Right renal pelvis (tissue), 4 donors: Measurements from ENCODE around the gene CACHD1. TPM values are rescaled to one million over a fixed set of nuclear protein-coding genes. Genes with fewer than 3 reads are reported as not detected.

ENCODE experiments used
- DNase-seq, 4 donors: peaks; one replicate each; pipeline ENCODE4 v3.0.0-alpha.2; 2013; ENCODE audit warnings: low read depth in 4 of 4, low spot score in 3 of 4, missing footprints in 1 of 4
- polyA plus RNA-seq, 4 donors: library from polyadenylated mRNA; unstranded; fragments of 120-200 nt; gene quantifications; one replicate each; pipeline ENCODE4 v1.2.1, GENCODE V29; 2013; ENCODE audit not compliant: insufficient read length in 4 of 4

Gene CACHD1
- polyA plus RNA-seq, 4 donors = 51.8 to 65.1 (median 56.4) TPM

DNA sequence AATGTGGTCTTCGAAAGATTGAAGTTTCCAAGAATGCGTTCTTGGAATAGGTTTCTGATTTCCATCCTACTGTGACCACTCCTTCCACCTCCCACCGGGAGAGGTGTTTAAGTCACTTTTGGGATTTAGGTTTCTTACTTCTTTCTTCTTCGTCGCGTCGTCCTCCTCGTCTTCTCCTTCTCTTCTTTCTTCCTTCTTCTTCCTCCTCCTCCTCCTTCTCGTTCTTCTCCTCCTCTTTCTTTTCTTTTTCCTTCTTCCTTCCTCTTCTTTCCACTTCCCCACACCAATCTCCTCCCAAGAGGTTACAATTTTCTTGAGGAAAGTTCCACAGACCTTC is 2.1 kb downstream of the CACHD1 start:
- no peak for DNase-seq

DNA sequence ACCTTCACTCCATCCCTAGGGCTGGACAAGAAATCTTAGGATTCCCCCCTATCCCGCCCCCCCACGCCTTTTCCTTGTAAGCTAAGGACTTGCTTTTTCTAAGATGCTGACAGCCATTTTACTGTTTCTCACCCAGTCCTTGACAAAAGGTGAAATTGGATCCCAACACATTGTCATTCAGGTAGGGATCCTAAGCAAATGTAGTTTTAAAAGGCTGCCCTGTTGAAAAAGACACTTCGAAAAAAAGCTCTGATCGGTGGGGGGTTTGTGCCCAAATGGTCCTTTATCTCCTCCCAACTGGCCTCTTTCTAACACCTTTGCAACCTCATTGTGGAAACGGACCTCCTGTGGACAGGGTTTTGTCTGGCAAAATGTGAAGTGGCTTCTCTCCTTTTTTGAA is 2.9 kb downstream of the CACHD1 start:
- no peak for DNase-seq

DNA sequence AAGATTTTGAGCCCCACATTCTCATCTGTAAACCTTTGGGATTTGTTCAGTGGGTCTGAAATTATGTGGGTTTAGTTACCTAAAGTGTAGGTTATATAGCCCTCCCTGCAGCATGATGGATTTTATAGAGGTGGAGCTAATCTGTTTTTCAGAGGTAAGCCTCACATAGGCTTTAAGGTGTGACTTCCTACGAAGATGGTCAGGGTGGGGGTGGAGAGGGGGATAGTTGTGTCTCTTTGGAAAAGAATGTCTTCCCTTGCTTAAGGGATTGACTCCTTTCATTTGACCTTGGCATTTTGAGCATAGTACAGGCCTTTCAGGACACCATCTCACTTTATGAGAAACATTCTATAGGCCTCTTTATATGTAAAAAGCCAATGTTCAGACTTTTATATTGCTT is 3.4 kb downstream of the CACHD1 start:
- DNase-seq = no peak

DNA sequence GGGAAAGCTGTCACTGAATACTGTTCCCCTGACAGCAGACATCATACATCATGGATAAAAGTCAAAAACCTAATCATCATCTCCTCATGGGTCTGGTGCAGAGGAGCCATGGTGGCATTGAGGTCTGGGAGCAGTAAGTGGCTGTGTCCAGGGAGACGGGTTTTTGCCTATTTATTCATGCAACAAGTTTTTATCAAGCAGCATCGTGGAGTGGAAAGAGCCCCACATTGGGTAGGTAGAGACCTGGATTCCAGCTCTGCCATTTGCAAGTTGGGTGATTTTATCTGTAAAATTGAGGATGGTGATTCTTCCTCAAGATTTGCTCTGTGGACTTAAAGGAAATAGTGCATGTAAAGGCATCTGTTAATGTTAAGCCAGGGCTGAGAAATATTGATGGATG is 4.2 kb downstream of the CACHD1 start:
- no peak for DNase-seq

DNA sequence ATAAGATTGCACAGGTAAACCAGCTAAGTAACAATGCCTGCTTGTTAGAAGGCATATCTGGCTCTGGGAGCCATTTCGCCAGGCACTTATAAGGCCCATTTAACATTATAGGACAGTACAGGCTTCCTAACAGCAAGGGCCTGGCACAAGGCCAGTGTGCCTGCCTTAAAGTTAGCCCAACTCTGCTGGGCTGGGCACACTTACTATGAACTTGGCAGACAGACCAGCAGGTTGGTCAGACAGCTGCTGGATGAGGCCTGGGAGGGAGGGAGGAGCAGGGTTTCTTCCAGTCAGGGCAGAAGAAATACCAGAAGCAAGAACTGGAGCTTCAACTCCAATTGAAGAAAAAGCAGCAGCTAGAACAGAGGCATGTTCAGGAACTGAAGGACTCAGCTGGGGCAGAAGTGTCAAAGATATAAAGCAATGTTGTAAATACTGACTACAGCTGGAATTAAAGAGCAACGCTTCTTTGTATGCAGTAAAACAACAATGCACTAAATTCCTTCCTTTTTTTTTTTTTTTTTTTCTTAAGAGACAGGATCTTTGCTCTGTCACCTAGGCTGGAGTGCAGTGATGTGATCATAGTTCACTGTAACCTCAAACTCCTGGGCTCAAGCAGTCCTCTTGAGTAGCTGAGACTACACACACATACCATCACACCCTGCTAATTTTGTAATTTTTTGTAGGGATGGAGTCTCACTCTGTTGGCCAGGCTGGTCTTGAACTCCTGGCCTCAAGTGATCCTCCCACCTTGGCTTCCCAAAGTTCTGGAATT is 4.9 kb downstream of the CACHD1 start:
- DNase-seq = no peak

DNA sequence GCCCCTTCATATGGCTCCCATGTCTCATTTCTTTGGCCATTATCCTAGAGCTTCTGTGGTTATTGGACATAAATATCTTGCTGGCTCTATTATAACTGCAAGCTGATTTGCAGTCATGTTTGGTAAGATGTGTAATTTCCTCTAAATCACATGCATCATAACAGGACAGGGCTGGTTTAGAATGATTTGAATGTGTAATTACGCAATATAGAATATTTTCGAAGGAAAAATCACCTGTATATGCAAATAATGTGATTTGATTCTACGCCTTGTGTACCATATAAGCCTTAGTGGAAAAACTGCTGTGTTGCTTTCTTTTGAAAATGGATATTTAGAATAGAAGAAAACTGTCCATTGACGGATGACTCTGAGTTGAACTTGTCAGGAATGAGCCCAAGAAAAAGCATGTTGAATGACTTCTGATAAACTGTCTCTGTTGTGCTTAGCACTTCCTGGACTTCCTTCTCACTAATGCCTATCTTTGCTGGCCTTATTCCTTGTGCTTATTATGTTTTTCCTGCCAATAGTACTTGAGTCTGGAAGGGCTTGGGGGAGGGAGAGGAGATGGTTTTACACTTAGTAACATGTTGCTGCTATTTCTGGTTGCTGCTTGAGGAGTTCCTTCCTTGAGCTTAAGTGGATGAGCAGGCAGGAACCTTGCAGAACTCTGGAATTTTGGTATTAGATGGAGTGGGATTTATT is 6.5 kb downstream of the CACHD1 start:
- no peak for DNase-seq

DNA sequence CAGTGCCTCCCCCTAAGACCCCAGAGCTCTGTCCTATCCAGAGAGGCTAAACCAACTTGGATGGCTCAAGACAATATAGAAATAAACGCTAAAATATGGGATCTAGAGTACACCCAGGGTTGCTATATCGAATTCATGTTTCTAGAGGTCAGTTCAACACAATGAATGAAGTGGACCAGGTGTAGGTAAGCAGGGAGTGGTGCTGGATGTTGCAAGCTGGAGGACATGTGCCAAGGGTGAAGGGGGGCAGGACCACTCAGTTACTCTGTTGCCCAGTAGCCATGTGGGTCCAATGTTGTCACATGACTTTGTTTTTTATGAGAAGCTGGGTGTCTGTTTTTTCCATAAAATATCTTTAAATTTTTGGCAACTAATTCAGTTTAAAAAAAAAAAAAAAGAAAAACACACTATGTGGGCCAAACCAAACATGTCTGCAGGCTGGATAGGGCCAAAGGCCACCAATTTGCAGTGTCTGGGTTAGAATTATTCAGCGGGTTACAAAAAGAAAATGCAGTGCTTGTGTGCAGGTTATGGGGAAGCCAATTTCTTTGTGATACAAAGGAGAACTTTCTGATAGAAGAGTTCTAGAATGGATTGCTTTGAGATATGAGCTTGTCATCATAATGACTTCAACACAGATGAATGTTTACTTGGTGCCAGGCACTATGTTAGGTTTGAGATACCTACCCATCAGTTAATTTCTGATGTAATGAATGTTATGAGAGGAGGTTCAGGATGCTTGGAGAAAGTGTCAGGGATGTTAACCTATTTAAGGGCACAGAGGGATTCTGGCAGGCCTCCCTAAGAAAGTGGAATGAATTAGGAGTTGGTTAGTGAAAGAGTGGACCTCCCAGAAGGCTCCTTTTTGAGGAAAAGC is 8.9 kb downstream of the CACHD1 start:
- no peak for DNase-seq

DNA sequence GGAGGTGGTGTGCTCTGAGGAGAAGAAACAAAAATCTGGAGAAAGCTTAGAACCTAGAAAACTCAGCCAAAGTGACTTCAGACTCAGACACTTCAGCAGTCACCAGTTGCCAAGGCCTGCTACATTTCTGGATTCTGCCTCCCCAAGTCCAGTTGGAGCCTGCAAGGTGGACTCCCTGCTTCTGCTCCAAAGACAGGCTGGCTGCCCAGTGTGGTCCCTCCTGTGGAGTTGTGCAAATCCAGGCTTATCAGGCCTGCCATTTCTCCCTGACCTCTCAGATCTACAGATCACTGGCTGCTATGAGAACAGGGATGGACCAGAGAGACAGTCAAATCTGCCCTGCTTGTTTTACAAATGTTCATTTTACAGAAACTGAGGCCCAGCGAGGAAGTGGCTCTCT is 9.9 kb downstream of the CACHD1 start:
- no peak for DNase-seq

DNA sequence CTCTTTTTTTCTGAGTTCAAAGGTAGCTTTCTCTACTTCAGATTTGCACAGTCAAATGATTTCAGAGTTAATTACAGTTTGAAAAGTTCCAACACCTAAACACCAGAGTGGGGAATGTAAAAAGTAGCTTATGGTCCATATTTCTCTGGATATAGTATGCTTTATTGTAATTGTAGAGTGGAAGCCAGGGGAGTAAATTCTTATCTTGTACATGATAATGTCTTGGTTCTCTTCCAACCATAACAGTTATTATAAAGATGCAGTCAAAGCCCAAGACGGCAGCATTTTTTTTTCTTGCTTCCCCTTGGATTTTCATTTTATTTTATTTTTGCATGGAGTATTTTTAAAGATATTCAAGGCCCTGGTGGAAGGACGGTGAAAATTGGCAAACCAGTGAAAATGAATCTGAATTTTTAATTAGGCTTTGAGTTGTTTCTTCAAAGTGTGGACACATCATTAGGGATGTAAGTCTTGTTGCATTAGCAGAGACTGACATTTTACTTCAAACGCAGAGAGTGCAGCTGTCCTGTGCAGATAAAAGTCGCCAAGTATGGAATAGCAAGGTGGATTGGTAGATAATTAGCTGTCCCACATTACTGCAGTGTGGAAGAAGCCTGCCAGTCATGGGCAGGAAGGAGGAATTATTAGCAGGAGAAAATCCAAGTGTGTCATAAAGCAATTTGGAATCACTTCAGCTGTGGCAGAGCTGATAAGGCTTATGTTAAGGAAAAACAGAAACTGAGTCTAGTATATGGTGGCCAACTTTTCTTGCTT is 11.3 kb downstream of the CACHD1 start:
- DNase-seq = no peak

DNA sequence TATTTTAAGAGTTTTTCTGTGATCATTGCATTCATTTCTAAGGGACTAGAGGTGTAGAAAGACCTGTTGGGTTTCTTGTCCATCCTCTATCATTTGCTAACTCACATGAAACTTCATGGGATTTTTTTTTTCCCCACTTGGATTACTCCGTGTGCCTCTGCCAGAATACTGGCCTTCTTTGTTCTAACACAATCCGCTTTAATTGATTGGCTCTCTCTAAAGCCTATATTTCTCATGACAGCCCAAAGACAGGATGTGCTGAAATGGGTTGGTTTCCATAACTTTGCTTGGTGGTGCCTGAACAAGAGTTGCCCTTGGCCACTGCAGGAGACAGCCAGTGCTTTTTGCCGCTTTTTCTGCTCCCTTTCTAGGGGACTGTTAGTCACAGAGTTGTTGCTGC is 12.2 kb downstream of the CACHD1 start:
- DNase-seq = no peak

DNA sequence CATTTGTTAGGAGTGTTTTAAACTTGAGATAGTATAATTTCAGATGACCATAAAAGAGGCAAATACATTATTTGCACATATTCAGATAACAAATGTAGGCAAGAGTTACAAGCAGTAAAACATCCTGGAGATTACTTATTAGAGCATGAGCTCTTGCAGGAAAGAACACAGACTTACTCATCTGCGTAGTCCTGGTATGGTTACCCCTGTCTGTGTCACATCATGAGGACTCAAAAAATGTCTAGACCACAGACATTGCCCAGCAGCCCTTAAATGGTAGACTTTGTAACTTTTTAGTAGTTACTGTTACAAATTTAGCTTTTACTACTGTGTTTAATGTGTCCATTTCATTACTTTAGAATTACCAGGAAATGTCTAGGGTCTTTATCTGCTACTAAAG is 12.8 kb downstream of the CACHD1 start:
- no peak for DNase-seq

DNA sequence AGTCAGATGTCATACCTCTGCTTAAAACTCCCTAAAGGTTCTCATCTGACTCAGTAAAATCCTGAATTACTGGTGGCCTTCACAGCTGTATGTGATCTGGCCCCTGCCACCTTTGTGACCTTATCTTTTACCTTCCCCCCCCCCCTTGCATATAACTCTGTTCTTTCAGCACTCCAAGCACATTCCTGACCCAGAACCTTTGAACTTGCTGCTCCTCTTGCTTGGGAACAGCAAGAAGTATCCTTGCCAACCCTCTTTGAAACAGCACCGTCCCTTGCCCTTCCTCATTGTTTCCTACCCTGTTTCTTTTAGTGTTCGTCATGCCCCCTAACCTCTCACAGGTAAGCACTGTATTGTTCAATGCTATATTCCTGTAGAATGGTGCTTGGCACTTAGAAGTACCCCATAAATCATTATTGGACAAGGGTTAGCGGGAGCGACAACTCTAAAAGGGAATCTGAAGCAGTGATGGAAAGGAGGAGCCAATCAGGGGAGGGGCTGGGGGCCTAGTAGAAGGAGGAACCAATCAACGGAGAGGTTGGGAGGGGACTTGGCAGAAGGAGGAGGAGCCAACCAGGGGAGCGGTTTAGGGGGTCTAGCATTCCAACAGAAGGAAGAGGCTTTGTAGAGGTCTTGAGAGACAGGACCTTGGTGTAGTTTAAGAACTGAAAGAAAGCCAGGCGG is 13.9 kb downstream of the CACHD1 start:
- DNase-seq = no peak

DNA sequence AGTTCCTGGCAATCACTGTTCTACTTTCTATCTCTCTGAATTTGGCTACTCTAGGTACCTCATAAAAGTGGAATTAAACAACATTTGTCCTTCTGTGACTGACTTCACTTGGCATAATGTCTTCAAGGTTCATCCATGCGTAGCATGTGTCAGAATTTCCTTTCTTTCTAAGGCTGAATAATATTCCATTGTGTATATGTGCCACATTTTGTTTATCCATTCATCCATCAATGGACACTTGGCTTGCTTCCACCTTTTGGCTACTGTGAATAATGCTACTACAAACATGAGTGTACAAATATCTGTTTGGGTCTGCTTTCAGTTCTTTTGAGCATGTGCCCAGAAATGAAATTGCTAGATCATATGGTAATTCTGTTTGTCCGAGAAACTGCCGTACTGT is 14.7 kb downstream of the CACHD1 start:
- no peak for DNase-seq

DNA sequence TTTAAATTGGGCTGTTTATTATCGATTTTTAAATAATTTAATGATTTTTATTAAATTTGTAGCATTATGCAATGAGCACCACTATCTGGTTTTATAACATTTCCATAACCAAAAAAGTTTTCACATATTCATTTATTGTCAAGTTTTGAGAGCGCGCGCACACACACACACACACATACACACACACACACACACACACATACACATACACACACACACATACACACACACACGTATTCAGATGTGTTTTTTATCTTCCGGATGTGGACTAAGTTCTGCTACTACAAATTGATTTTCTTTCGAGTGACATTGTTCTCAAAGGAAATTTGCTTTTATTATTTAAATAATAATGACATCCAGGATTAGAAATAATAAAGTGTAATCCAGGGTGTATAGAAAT is 16.3 kb downstream of the CACHD1 start:
- no peak for DNase-seq

DNA sequence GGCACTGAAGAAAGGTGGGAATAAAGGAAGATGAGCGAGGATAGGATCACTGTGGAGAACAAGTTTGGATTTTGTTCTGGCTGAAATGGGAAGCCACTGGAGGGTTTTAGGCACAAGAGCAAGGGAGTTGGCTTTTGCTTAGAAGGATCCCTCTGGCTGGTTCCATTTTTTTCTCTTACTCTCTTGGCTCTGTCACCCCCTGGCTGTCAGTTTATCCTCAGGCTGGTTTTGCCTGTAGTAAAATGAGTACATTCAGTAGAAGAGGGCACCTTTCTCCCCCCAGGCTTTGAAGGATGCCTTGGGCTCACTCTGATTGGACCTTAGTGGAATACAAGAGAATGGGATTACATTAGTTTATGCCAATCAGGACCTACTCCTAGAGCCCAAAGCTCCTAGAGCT is 17.1 kb downstream of the CACHD1 start:
- DNase-seq = no peak

DNA sequence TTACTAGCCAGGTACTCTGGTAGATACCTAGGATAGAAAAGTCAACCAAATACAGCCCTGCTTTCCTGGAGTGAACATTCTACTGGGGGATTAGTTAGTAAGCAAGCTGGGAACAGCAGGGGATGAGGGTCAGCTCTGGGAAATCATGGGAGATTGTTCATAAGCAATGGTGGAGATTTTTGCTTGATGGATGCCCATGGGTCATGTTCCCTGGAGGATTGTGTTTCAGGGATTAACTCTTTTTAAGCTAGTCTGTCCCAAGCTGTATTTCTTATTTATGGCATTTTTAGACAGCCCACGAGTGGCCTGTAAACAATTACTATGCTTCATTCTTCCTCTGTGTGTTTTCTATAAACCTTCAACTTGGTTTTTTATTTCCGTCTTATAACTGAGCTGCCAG is 18.9 kb downstream of the CACHD1 start:
- DNase-seq = no peak

DNA sequence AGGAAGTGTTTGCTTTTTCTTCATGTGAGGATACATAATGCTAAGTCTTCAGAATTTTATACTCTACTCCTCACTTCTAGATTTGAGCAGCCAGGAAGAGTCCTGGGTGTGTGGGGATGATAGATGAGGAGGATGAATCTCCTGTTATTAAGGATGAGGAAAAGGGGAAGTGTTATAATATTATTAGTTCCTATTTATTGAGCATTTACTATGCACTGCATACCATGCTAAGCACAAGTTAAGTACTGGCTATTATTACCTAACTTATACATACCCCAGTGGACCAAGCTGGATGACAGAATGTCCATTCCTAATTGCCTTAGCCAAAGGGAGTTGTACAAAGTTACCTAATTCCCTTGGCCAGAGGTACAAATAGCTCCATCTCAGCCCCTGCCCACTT is 19.8 kb downstream of the CACHD1 start:
- no peak for DNase-seq

DNA sequence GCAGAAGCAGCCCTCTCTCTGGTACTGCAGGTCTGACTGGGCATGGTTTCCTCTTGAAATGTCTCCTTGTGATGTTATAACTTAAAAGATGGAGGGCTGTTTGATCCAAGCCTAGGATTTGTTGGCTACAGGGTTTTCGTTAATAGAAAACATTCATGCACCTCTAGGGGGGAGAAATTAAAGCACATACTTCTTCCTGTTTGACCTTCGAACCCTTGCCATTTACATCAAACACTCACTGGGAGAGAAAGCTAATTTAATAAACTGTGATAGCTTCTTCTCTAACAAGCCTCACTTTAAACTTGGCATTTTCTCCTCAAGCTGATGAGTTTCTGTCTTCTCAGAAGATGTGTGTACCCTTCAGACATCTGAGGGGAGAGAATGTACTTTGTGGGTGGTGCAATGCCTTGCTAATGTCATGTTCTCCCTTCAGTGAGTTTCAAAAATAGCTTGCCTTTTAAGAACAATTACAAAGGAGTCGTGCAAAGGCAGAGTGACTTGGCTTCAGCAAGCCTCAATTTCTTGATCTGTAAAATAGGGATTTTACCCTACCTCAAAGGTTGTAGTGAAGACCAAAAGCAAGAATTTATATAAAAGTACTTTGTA is 20.4 kb downstream of the CACHD1 start:
- DNase-seq = no peak

DNA sequence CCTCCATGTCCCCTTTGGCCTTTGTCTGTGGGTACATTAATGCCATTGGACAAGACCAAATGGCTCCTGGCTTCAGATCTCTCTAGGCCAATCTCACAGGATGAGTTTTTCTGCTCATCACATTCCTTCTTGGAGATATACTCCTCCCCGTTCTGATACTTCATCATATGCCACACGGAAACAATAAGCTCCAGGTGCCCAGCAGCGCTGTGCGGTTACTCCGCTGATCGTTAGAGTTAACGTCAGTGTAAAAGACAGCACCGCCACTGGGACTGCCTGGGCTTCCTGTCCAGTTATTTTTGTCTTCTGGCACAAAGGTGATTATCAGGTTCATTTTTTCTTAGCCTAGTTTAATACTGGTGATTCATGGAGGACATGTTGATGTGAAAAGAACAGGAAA is 22.5 kb downstream of the CACHD1 start:
- no peak for DNase-seq

DNA sequence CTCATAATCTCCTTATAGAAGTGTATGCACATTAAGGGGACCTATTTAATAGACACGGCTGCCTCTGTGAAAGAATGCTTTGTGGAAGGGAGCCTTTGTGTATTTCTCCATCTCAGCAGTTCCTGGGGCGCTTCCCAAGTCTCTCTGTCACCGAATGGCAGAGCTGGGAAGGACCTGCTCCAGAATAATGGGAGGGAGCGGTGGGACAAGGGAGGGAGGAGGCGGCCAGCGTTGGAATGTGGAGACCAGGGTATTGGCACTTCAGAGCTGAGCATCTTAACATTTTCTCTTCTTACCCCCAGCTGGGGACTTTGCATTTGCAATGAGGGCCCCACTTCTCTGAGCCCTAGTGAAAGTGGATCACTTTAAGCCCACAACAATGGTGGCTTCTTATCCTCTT is 23.9 kb downstream of the CACHD1 start:
- no peak for DNase-seq
